GM15510 (cell line): ENCODE results near the gene USP17L30.
"Not testable (repeated sequence)": the region's sequence is repeated elsewhere in the genome, so short reads cannot be mapped to it uniquely, and the experiment has no call there.

Source experiments
- POLR2A ChIP-seq: IDR thresholded peaks from 3 replicates; pipeline ENCODE4 v1.6.1; 2011; ENCODE audit warnings: borderline replicate concordance; ENCODE audit not compliant: insufficient read length; ENCODE audit errors: extremely low read depth

The USP17L30 gene, protein sequence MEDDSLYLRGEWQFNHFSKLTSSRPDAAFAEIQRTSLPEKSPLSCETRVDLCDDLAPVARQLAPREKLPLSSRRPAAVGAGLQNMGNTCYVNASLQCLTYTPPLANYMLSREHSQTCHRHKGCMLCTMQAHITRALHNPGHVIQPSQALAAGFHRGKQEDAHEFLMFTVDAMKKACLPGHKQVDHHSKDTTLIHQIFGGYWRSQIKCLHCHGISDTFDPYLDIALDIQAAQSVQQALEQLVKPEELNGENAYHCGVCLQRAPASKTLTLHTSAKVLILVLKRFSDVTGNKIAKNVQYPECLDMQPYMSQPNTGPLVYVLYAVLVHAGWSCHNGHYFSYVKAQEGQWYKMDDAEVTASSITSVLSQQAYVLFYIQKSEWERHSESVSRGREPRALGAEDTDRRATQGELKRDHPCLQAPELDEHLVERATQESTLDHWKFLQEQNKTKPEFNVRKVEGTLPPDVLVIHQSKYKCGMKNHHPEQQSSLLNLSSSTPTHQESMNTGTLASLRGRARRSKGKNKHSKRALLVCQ

GRCh38 chr4:9362829-9363228 lies at the start of gene USP17L30:
Gene USP17L30, plus strand, starts transcription at chr4:9363129. Its CDS starts 0 bp downstream, at chr4:9363129.
- not testable (repeated sequence) for TF ChIP-seq POLR2A

- TF ChIP-seq POLR2A = not testable (repeated sequence)
Measured at GRCh38 chr4:9324865-9325264, 38.1 kb upstream of the USP17L30 start, which contains the start of gene USP17L24. Gene USP17L24, plus strand, starts transcription at chr4:9325165. Its CDS starts 0 bp downstream, at chr4:9325165.

DNA sequence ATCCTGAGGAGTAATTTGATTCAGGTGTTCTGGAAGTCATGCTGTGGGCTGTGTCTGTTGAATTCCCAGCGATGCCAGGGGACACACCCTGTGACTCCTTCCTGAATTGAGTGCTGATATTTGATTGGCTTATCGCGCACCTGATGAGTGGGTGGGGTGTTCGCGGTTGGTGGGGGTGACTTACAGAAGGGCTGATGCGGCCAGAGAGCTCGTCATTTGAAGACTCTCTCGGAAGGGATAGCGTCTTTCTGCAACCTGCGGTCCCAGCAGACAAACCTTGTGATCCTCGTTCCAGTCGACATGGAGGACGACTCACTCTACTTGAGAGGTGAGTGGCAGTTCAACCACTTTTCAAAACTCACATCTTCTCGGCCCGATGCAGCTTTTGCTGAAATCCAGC lies 33.3 kb upstream of the USP17L30 start, which contains the start of gene USP17L25:
USP17L25 (plus strand) TSS at position 301 of the 400 bp plus-strand sequence; CDS start at position 301, 0 bp downstream.
- TF ChIP-seq POLR2A = not testable (repeated sequence)

GRCh38 chr4:9334358-9334757 lies 28.6 kb upstream of the USP17L30 start, which contains the start of gene USP17L26:
Gene USP17L26, plus strand, starts transcription at chr4:9334658. Its CDS starts 0 bp downstream, at chr4:9334658.
- not testable (repeated sequence) for TF ChIP-seq POLR2A

GRCh38 chr4:9339103-9339502 lies 23.8 kb upstream of the USP17L30 start, which contains the start of gene USP17L5:
Gene USP17L5, plus strand, starts transcription at chr4:9339403. Its CDS starts 0 bp downstream, at chr4:9339403.
- not testable (repeated sequence) for TF ChIP-seq POLR2A

DNA sequence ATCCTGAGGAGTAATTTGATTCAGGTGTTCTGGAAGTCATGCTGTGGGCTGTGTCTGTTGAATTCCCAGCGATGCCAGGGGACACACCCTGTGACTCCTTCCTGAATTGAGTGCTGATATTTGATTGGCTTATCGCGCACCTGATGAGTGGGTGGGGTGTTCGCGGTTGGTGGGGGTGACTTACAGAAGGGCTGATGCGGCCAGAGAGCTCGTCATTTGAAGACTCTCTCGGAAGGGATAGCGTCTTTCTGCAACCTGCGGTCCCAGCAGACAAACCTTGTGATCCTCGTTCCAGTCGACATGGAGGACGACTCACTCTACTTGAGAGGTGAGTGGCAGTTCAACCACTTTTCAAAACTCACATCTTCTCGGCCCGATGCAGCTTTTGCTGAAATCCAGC lies 19.1 kb upstream of the USP17L30 start, which contains the start of gene USP17L27:
USP17L27 (plus strand) TSS at position 301 of the 400 bp plus-strand sequence; CDS start at position 301, 0 bp downstream.
- not testable (repeated sequence) for TF ChIP-seq POLR2A

DNA sequence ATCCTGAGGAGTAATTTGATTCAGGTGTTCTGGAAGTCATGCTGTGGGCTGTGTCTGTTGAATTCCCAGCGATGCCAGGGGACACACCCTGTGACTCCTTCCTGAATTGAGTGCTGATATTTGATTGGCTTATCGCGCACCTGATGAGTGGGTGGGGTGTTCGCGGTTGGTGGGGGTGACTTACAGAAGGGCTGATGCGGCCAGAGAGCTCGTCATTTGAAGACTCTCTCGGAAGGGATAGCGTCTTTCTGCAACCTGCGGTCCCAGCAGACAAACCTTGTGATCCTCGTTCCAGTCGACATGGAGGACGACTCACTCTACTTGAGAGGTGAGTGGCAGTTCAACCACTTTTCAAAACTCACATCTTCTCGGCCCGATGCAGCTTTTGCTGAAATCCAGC lies 14.3 kb upstream of the USP17L30 start, which contains the start of gene USP17L28:
USP17L28 (plus strand) TSS at position 301 of the 400 bp plus-strand sequence; CDS start at position 301, 0 bp downstream.
- TF ChIP-seq POLR2A = not testable (repeated sequence)

GRCh38 chr4:9353338-9353737 lies 9.6 kb upstream of the USP17L30 start, which contains the start of gene USP17L29:
Gene USP17L29, plus strand, starts transcription at chr4:9353638. Its CDS starts 0 bp downstream, at chr4:9353638.
- TF ChIP-seq POLR2A = not testable (repeated sequence)

- no peak for TF ChIP-seq POLR2A
Measured at GRCh38 chr4:9384126-9384525, 21.2 kb downstream of the USP17L30 start.

- no peak for TF ChIP-seq POLR2A
Measured at GRCh38 chr4:9409793-9410192, 46.9 kb downstream of the USP17L30 start.
